Bone marrow (tissue), 2 donors: ENCODE results near the gene HS2ST1.
A peak's percentile ranks its signal among the peaks of the same experiment; 100 is the strongest.
"Not testable (repeated sequence)": the region's sequence is repeated elsewhere in the genome, so short reads cannot be mapped to it uniquely, and the experiment has no call there.

Experiments
- DNase-seq, 2 donors: peaks; one replicate each; lab custom pipeline; 2025; lab: John Stamatoyannopoulos, UW

The HS2ST1 gene

DNA sequence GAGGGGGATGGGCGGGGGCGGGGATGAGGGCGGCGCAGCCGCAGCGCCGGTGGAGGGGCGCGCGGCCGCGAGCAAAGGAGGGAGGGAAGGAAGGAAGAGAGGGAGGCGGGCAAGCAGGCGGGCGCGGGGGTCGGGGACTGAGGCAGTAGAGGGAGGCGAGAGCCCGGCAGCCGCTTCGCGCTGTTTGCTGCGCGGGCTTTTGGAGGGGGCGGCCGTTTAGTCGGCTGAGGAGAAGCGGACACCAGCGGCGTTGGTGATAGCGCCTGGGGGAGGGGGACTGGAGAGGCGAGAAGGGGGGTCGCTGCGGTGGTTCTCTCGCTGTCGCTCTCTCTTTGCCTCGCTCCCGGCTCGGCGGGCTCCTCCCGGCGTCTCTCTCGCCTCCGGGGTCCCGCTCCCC is at the start of gene HS2ST1:
Gene HS2ST1, plus strand, starts transcription at position 35 of the 397 bp plus-strand sequence.
- no peak for DNase-seq

DNA sequence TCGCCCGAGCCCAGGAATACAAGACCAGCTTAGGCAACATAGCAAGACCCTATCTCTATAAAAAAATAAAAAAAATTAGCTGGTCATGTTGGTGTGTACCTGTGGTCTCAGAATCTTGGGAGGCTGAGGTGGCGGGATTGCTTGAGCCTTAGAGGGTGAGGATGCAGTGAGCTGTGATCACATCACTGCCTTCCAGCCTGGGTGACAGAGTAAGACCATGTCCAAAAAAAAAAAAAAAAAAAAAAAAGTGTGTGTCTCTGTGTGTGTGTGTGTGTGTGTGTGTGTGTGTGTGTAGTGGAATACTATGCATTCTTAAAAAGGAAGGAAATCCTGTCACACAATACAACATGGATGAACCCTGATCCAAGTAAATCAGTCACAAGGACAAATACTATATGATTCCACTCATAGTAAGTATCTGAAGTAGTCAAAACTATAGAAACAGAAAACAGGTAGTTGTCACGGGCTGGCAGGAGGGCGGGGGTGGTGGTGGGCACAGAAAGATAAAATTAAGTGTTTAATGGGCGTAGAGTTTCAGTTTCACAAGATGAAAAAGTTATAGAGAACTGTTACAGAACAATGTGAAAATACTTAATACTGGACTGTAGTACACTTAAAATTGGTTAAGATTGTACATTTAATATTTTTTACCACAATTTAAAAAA is 48.3 kb upstream of the HS2ST1 start:
- DNase-seq, result no peak

DNA sequence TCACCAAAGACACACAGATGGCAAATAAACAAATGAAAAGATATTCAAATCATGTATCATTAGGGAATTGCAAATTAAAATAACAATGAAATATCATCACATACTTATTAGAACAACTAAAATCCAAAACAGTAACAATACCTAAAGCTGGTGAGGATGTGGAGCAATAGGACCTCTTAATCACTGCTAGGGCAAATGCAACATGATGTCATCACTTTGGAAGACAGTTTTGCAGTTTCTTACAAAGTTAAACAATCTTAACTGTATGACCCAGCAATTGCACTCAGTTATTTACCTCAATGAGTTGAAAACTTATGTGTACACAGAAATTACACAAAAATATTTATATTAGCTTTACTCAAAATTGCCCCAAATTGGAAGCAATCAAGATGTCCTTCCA is 47.8 kb upstream of the HS2ST1 start:
- no peak for DNase-seq

DNA sequence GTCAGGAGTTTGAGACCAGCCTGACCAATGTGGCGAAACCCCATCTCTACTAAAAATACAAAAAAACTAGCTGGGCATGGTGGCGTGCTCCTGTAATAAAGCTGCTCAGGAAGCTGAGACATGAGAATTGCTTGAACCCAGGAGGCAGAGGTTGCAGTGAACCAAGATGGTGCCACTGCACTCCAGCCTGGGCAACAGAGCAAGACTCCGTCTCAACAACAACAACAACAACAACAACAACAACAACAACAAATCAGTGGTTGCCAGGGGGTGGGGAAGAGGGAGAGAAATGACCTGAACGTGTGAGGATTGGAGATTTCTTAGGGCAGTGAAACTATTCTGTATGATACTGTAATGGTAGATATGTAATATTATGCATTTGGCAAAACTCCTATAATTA is 47.2 kb upstream of the HS2ST1 start:
- not testable (repeated sequence) for DNase-seq

DNA sequence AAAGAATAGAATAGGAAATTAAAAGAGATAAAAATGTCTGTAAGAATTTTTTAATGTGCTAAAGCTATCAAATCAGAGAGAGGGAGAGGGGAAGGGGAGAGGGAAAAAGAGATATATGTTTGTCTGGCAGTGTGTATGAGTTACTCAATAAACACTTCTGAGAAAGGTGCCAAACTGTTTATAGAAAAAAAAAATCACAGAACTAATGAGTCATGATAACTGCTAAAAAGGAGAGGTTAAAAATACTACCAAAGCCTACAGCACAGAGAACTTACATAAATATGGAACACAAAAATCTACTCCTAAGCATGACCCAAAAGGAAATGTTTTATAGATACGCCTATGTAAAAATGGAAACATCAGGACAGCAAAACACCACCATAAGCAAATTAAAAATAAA is 46.0 kb upstream of the HS2ST1 start:
- peak in 1 of 2 donors; percentile 26 for DNase-seq

DNA sequence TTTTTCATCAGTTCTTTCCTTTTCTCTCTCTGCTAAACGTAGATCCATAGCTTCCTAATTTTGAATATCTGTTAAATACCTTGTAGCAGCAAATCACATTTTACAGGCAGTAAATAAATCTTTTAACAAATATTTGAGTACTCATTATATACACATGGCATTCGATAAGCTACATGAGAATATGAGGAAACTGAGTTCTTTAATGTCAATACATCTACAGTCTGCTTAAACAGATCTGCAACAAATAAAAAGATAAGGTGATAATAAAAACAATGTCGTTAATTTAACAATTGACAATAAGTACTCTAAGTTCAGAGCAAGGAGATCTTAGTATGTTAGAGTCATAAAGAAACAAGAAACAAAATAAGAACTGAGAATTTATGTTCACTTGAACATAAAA is 43.4 kb upstream of the HS2ST1 start:
- DNase-seq, result no peak

DNA sequence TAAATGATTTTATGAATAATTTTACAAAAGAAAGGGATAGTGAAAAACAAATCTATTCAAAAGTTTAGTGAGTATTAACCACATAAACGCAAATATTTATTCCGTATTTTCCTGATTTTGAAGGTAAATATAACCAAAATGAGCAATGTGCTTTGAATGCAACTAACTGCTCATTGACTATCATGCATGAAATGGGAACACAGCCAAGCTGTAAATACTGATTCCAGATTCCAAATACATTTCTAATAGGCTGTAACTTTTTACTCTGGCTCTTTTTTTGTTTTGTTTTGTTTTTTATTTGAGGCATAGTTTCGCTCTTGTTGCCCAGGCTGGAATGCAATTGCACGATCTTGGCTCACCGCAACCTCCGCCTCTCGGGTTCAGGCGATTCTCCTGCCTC is 42.3 kb upstream of the HS2ST1 start:
- DNase-seq, result no peak

DNA sequence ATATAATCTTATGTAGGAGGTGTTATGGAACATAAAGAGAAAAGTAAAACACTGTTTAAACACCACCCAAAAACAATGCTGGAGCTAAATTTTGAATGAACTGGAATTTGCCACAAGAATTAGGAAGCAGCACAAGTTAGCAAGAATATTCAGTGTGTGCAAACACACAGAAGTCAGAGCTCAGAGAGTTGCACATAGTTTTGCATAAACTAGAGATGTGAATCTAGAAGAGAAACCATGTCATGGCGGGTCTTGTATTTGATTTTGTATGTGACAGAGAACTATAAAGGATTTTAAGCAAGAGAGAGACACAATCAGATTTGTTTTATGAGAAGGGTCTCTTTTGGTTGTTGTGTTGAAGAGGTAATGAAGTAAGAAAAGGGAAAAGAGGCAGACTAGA is 38.7 kb upstream of the HS2ST1 start:
- DNase-seq, result no peak

DNA sequence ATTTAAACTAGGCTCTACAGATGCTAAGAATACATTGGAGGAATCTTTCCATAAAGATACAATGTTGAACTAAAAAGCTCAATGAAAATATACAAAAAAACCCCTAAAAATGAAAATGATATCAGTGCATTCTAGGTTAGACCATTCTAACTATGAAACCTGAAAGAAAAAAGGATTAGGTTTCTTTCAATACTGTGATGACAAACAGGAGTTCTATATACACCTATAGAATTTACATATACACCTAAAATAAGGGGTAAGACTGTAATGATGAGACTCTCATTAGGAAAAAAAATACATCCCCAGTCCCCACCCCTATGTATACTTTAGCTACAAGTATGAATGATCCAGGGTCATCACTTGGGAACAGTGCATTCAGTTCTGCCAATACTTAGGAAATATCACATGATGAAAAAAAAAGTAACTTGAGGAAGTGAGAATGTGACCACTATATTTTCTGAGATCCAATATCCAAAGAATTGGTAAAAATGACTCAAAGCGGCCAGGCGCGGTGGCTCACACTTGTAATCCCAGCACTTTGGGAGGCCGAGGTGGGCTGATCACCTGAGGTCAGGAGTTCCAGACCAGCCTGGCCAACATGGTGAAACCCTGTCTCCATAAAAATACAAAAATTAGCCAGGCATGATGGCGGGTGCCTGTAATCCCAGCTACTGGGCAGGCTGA is 26.8 kb upstream of the HS2ST1 start:
- no peak for DNase-seq

DNA sequence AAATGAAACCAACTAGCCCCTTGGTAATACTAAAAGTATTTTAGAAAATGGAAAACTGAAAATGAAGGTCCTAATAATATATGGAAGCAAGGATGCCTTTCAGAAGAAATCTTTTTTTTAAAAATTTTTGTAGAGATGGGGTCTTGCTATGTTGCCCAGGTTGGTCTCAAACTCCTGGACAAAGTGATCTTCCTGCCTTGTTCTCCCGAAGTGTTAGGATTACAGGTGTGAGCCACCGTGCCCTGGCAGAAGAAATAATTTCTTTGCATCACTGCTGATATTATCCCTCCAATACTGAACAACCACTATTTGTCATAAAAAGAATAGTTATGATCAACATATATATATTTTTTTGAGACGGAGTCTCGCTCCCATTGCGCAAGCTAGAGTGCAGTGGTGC is 26.1 kb upstream of the HS2ST1 start:
- DNase-seq, result no peak

DNA sequence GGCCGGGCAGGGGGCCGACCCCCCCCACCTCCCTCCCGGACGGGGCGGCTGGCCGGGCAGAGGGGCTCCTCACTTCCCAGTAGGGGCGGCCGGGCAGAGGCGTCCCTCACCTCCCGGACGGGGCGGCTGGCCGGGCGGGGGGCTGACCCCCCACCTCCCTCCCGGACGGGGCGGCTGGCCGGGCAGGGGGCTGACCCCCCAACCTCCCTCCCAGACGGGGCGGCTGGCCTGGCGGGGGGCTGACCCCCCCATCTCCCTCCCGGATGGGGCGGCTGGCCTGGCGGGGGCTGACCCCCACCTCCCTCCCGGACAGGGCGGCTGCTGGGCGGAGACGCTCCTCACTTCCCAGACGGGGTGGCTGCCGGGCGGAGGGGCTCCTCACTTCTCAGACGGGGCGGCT is 15.0 kb upstream of the HS2ST1 start:
- DNase-seq, result not testable (repeated sequence)

DNA sequence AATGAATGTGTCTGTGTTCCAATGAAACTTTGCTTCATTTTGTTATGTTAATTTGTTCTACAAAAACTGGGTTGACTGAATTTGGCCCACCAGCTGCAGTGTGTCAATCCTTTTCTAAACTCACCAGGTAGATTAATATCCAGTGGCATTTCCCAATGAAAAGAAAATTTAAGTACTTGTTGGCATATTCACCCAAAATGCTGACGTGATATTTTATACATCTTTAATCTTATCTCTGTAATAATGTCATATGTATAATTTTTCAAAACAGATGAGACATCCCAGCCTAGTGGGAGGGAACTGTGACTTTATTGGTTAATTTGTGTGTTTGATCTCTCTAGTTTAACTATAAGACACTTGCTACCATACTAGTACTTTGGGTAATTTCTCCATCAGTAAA is 8.6 kb upstream of the HS2ST1 start:
- no peak for DNase-seq

DNA sequence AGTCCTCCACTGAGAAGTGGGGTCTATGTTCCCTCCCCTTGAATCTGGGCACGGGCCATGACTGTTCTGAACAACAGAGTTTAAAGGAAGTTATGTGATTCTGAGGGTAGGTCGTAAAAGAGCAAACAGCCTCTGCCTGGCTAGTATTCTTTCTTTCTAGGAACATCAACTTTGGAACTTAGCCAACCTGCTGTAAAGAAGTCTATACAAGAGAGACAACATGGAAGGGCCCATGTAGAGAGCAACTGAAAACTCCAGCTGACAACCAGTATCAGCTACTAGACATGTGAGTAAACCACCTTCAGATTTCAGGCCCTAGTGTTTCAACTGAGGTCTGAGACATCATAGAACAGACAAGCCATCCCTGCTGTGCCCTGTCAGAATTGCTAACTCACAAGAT is 8.0 kb upstream of the HS2ST1 start:
- no peak for DNase-seq

DNA sequence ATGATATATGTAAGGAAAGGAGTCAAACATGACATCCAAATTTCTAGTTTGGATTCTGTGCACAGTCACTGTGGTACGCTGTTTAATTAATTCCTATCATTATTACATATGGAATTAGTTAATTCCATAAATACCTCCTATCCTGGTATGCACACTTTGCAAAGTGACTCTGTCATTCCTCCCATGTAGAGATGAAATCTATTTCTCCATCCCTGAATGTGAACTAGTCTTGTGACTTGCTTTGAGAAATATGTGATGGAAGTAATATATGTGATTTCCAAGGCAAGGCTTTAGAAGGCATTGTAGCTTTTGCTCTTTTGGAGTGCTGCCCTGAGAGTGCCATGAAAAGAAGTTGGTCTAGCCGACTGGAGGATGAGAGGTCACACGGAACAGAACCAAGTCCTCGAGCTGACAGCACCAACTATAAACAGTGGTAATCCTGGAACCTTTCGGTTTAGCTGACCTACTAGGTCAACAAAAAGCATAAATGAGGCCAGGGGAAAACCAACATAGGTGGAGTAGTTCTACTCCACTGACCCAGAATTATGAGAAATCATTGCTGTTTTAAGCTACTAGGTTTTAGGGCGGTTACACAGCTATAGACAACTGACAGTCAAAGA is 2.0 kb upstream of the HS2ST1 start:
- DNase-seq, result no peak

DNA sequence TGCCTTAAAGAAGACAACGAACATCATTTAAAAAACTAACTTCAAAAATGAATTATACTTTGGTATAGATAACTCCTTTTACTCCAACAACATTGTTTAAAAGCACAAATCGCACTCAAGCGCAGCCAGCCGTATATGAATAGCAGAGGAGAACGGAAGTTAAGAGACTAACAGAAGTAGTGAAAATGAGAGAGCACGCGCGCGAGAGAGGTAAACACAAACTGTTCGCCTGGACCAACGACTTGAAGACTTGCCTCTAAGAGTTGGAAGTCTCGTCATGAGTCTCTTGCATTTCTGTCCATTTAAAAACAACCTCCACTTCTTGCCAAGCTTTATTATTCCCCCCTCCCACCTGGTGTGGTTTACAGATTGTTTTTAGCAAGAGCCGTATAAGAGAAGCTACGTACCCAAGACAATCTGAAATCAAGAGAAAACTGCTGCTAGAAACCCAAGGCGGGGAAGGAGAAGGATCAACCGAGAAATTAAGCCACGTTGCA is 988 bp upstream of the HS2ST1 start:
- DNase-seq, result peak in 1 of 2 donors; percentile 12

DNA sequence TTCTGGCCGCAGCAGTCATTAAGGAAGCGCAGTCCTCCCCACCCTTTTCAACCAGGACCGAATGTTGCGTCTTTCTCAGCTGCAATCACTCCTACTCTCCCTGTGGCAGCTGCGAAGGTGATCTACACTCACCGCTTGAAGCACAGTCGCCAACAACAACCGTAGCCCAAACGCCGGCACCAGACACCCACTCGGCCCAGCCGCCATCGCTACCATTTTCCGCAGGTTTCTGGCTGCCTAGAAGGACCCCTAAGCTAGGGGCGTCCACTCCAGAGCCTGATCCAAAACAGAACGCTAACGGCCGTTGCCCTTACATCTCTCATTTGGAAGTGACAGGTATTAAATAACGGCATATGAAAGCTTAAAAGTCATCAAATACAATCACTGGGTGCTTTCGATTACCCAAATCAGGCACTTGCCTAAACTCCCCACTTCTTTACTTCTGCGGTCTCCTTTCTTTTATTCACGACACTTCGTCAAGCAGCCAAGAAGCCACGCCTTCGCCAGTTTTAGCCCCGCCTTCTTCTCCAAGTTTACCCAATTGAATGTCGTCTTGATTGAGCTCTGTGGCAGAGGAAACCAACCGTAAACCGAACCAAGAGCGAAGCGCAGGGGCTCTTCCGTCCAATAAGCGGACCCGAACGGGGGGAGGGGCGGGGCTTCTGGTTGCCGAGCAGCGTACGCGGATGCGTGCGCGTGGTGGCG is 387 bp upstream of the HS2ST1 start, which contains the start of gene SELENOF:
Gene SELENOF, minus strand, starts transcription at position 231 of the 705 bp plus-strand sequence. Its CDS starts 15 bp downstream, at position 216.
- DNase-seq, result peak; percentile 96 to 100

DNA sequence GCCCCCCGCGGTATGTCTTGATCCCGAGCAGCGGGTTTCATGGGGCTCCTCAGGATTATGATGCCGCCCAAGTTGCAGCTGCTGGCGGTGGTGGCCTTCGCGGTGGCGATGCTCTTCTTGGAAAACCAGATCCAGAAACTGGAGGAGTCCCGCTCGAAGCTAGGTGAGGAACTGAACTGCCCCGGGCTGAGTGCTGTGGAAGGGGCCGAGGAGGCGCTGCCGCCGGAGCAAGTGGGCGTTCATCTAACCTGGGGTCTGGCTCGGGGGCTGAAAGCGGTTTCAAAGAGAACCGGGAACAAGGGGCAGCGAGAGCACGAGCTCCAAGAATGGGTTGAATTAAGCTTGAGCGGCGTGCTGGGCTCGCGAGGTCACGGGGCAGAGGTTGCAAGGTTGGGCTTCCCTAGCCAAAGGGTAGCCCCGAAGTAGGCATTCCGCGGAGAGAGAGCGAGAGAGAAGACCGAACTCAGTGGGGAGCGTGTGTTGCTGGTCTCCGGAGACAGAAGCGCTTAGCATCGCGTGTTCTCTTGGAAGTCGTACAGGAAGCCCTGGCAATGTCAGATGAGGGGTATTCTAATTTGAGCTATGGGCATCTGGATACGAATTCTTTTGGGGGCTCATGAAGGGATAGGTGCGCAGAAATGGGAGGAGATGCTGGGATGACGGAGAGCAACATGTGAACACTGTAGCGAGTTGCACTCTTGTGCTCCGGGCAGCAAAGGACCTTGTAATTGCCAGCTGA is 732 bp downstream of the HS2ST1 start:
- peak in 1 of 2 donors; percentile 46 for DNase-seq

DNA sequence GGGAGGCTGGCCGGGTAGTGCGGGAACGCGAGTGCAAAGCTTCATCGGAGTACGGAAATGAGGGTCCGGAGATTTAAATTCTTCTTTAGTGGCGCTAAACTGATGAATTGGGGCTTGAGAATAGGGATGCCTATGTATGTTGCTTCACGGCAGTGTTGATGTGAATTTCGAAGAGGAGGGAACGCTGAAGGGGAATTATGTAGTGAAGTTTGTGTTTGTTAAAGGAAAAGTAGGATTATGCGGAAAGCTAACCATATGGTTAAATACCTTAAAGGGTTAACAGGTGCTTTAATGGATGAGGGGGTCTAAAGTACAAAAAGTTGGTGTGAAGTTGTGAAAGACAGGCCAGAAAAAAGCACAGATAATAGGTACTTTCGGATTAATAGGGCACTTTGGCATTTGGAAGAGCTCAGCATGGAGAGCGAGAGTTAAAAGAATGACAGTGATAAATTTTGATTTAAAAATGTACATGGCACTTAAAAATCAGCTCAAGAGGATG is 1.4 kb downstream of the HS2ST1 start:
- DNase-seq, result no peak

DNA sequence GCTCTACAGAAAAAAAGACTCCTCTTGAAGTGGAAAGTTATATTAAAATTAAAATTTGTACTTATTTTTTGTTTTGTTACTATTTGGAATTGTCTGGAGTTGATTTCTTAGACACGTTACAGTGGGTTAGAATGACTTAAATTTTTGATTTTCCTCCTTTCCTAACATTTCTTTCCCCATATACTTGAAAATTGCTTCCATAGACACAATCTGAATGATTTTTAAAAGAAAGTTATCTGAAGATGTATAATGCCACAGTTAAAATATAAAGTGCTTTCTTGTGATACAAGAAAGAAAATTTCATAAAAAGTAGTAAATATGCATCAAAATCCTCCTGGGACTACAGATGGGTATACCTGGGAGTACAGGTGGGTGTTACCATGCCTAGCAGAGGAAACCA is 2.3 kb downstream of the HS2ST1 start:
- DNase-seq, result no peak

DNA sequence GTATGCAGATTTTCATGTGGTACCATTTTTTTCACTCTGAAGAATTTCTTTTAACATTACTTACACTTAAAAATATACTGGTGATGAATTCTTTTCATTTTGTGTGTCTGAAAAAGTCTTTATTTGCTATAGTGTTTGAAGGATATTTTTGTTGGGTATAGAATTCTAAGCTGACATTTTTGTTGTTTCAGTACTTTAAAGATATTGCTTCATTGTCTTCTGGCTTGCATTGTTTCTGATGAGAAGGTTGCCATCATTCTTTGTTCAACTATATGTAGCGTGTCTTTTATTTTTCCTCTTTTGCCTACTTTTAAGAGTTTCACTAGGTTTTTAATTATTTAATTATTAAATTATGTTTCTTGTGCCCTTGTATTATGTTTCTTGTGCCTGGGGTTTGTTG is 8.0 kb downstream of the HS2ST1 start:
- no peak for DNase-seq

DNA sequence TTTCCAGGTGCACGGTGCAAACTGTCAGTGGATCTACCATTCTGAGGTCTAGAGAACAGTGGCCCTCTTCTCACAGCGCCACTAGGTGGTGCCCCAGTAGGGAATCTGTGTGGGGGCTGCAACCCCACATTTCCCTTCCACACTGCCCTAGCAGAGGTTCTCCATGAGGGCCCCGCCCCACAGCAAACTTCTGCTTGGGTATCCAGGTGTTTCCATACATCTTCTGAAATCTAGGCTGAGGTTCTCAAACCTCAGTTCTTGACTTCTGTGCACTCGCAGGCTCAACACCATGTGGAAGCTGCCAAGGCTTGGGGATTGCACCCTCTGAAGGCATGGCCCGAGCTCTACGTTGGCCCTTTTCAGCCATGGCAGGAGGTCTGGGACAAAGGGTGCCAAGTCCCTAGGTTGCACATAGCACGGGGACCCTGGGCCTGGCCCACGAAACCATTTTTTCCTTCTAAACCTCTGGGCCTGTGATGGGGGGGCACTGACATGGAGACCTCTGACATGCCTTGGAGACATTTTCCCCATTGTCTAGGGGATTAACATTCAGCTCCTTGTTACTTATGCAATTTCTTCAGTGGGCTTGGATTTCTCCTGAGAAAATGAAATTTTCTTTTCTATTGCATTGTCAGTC is 10.0 kb downstream of the HS2ST1 start:
- DNase-seq, result no peak
